GM21786 (cell line): ENCODE results near the gene RMRP.
"Not testable (repeated sequence)": the region's sequence is repeated elsewhere in the genome, so short reads cannot be mapped to it uniquely, and the experiment has no call there.

ENCODE experiments used
- ATAC-seq: cut with Tn5 transposase; IDR thresholded peaks from one replicate; pipeline ENCODE4 v1.9.1; 2021; ENCODE audit not compliant: unreplicated experiment

Gene RMRP

DNA sequence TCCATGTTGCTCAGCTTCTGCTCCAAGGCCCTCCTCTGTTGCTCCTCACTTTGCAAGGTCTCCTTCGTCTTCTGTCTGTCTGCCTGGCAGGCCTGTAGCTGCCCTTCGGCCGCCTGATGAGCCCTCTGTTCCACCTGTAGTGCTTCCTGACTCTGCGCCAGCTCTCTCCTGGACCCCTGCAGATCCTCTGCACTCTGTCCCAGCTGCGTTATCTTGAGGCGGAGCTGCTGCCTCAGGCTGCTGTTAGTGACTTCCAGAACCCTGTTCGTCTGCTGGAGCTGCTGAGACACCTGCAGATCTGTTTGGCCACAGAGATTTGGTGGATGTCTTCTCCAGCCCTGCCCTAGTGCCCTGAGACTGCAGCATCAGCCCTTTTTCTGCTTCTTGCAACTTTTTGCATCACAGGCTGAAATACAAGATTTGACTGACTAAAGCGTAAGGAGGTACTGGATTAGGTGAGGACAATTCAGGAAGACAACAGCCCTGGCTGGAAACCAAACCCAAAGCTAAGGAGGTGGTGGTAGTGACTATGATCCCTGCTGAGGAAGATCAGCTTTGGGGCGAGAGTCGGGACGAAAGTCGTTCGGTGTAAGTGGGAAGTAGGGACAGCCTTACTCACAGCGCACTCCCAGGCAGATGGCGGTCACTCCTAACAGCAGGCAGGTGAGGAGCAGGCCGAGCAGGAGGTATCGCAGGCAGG, 41.7 kb downstream of the RMRP start:
- ATAC-seq, result no peak

DNA sequence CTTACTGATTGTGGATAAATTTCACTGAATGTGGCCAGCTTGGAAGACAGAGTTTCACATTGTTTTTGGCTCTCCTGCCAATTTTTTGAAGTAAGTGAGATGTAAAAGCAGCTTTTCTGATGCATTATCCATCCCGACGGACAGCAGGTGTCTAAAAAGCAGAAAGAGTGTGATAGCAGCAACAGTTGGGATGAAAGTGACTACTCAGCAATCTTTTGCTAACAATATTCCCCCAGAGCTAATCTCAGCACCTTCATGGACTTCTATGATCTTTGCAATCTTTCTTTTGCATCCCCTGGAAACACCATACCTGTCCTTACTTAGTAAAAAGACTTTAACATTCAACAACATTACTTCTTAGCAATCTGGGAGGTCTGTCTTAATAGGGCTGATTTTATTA, 45.0 kb downstream of the RMRP start:
- ATAC-seq, result no peak

DNA sequence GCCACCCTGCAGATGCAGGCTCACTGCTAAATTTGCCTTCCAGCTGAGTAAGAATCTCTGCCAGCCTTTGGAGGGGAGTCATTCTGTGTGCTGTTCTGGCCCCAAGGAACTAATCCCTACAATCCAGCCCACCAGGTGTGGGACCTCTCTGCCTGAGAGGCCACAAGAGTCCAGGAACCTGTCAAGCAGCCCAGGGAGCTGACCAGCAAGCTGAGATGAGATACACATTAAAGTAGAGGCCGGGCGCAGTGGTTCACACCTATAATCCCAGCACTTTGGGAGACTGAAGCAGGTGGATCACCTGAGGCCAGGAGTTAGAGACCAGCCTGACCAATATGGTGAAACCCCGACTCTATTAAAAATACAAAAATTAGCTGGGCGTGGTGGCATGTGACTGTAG, 45.8 kb downstream of the RMRP start:
- not testable (repeated sequence) for ATAC-seq

DNA sequence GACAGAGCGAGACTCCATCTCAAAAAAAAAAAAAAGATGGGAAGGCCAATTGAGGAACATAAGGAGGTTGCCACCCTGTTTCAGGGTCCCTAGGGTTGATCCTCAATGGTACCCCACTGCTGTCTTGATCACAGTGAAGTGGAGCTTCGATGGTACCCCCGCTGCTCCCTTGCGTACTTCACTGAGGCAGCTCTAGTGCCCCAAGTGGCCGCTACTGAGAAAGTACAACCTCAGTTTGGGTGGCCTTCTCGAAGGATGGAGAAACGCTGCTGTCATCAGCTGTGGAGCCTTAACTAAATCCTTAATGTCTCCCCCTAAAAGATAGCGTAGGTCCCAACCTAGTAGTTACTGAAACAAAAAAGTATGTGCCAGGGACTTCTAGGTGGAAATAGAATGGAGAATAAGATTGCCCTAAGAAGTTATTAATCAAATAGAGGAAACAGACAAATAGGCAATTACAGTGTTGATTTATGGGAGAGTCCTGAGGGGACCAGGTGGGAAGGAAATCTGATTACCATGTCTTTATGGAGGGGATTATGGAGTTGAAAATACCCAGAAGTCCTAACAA, 46.5 kb downstream of the RMRP start:
- no peak for ATAC-seq

DNA sequence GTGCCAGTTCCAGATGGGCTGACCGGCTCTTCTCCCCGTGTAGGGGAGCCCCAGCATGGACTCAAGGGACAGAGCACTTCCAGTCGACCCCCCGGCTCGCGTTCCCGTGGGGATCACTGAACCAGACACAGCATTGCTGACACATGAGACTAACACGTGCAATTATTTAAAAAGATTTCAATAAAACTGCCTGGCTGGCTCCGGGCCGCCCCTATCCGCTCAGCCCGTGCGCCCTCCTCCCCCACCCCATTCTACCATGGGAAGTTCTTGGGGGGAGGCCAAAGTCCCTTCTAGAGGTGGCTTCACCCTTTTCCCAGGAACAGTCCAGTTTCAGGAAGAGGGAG, 48.0 kb downstream of the RMRP start:
- no peak for ATAC-seq

DNA sequence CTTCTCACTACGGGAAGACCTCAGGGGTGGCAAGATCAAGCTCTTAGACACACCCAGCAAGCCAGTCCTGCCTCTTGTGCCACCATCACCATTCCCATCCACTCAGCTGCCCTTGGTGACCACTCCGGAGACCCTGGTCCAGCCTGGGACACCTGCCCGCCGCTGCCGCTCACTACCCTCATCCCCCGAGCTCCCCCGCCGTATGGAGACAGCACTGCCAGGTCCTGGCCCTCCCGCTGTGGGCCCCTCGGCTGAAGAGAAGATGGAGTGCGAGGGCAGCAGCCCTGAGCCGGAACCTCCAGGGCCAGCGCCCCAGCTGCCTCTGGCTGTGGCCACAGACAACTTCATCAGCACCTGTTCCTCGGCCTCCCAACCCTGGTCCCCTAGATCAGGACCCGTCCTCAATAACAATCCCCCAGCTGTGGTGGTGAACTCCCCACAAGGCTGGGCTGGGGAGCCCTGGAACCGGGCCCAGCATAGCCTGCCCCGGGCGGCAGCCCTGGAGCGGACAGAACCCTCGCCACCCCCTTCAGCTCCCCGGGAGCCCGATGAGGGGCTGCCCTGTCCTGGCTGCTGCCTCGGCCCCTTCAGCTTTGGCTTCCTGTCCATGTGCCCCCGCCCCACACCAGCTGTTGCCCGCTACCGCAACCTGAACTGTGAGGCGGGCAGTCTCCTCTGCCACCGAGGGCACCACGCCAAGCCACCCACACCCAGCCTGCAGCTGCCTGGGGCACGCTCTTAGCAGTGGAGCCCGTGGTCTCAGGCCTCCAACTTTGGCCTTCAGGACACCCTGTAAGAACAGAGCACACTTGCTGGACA, 48.6 kb downstream of the RMRP start:
- no peak for ATAC-seq

DNA sequence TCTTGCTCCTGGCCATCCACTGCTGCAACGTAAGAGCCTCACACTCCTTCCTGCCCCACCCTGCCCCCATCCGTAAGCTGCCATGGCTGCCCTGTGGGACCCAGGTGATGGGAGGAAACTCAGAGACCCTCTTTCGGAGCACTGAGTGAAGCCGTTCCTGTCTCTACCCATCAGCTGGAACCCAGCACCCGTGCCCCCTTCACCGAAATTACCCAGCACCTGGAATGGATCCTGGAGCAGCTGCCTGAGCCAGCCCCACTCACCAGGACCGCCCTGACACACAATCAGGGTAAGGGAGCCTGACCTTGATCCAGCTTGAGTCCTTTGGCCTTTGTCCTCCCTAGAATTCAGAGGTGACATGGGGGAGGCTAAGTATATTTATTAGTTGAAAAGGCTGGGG, 49.6 kb downstream of the RMRP start:
- no peak for ATAC-seq
